NCI-H510A treated with DMSO at 0.1 percent for 48 hours (cell line): Measurements from ENCODE around the gene TMPRSS11D.
A peak's percentile ranks its signal among the peaks of the same experiment; 100 is the strongest.

Experiments used
- DNase-seq: peaks from one replicate; lab custom pipeline; 2025; lab: John Stamatoyannopoulos, UW

The TMPRSS11D gene

DNA sequence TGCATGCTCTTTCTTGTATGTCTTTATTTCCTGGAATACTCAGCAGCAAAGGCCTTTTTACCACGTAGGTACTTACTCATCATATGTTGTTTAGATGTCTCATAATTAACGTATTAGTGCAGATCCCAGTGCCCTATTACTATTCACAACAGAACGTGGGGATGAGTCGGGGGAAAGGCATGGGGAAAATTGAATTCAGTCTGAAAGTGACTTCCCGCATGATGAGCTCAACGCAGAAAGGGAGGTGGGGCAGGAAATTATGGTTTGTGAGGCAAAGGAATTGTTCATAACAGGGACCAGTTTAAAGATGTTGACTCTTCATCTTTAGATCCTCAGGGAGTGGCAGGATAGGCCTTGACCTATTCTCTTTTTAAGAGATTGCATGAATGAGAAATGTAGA is 2.0 kb upstream of the TMPRSS11D start:
- DNase-seq = no peak

DNA sequence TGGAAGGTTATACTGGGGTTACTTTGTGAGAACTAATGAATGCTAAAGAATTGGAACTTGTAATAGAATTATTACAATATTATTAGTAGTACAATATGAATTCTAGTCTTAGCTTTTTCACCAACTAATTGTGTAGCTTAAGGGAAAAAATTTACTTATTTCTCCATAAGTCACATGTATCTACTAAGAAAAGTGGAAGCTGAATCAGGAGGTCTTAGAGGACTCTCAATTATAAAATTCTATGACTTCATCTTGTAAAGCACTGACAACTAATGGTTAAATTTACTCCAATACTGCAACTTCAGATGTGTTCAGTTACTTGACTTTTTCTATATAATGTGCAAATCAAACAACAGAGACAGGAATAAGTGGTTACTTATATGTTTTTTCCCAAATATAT is 899 bp upstream of the TMPRSS11D start:
- no peak for DNase-seq

DNA sequence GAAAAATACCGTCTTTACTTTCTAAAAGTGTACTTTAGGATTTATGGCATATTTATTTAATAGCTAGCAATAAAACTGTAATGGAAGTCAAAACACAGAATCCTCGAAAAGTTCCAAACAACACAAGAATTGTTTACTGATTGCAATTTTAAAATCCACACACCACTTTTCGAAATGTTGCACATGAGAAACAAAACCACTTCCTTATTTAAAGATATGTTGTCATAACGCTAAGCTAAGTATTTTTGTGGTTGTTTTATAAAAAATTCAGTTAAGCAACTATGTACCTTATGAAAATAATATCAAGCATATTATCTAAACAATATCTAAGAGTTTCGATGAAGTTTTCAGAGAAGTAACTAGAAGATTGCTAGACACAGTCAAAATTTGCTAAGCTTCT is 344 bp downstream of the TMPRSS11D start:
- no peak for DNase-seq

DNA sequence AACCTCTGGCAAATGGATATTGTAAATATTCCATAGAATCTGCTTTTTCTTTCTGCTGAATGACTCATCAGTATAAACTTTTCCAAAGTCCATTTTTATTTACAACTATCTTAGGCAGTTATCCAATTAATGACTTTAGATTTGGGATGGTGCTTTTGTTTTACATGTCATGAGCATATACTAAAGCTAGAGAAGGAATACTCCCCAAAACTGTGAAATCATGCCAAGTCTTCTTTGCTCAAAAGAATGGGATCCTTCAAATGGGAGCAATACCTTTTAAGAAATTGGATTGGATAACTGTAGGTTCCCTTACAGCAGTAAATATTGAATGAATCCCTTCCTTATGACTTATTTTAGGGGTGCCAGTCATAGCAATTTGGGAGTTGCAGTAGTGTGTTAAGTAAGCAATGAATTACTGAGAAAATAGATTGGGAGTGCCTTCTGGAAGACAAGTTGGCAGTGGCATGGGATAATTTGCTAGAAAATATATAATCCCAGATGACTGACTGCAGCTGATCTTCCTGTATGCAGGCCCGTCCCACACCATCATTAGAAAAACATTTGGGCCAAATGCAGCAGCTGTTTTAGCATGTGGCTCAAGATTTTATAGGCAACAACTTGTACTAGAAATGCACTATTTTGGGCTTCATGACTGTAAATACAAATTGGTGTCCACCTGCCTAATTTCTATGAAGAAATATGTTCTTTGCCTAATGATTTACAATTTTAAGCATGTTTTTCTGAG is 2.8 kb downstream of the TMPRSS11D start:
- no peak for DNase-seq

DNA sequence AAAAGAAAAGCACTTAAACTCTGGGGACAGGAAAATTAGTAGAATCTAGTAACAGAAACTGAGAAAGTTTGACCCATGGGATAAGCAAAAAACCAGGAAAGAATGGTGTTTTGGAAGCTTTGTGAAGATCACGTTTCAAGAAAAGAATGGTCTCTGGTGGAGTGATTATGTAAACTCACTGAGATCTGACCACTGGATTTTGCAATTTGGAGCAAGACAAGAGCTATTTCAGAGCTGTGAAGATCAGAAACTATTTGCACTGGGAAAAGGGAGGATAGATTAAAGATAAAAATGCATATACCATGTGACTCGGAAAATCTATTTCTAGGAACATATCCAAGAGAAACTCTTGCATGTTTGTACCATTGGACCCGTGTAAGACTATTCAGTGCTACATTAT is 4.3 kb downstream of the TMPRSS11D start:
- no peak for DNase-seq

DNA sequence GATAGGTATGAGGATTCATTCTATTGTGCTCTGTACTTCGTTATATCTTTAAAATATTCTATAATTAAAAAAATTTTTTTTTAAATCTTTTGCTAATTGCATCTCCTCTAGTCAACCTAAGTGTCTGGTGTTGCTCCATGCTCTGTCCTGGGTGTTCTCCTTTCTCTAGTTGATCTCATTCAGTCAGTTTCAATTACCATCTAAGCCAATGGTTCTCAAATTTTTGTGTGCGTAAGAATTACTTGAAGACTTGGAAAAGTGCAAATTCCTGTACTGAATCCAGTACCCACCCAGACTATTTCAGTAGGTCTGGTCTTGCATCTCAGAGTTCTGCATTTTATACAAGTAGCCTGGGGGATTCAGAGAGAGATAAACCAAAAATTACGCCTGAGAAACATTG is 6.7 kb downstream of the TMPRSS11D start:
- DNase-seq = no peak

DNA sequence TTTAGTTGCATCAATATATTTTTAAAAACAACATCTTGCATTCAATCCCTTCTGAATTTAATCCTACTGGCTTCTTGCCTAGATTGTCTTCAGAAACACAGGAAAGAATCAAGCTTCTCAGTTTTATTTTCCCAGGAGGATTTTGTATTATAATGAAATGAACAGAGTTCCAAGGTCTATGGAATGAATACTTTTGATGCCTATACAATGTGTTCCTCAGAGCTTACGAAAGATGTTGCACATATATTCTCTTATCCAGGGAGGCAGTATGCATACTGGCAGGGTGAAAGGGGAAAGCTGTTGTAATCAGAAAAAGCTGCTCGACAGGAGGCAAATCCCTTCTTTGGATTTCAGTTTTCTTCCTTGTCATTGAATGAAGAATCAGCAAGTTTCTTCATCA is 8.8 kb downstream of the TMPRSS11D start:
- DNase-seq = no peak

DNA sequence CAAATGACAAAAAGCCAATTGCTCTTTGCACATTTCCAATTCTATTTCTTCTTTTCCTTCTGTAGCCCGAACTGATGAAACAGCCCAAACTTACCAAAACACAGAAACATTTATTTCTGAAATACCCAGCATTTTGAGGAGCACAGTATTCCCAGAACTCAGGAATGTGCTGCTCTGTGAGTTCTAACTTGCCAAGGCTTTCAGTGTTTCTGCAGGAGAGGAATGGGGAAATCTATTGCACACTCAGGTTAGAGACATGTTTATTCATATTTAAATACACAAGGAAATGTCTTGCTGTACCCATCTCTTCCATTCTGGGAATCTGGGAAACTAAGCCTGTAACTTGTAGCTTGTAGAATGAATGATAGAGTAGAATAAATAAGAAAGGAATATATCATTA is 10.7 kb downstream of the TMPRSS11D start:
- no peak for DNase-seq

DNA sequence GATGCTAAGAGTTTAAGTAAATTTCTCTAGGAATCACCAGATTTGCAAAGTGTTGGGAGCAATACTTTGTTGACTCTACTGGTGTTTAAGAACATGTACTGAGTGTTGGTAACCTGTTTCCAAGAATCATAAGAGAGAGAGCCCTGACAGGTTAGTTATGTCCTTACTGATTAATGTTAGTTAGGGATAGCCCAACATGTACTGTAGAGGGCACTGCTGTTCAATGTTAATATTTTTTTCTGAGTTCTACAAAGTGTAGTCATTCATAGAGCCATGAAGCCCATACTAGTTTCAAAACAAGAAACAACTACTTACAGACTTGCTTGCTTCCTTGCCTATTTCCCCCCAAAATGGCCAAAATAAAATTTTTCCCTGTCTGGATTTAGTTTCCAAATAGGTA is 11.9 kb downstream of the TMPRSS11D start:
- peak; percentile 38 for DNase-seq

DNA sequence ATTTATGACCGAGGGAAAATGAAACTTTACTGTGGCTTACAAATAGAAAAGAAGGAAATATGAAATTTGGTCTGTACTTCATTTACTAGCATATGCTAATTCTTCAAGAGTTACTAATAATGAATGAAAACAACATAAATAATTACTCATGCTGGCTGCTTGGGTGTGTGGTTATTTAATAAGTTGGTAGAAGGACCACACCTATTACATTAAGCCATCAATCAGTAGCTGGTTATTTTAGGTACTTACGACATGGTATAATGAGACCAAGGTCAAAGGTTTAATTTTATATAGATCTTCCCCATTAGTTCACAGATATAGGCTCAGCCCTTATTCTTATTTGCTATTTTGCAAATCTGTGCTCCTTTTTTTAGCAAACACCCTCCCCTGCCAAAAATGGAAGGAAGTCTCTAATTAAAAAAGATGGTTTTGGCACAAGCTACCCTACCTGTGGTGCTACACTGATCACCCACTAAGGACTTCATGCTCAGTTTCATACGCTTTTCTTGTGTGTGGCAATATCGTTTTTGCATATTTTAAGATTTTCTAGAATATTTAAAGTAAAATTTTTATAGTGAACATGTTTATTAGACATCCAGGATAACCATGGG is 14.1 kb downstream of the TMPRSS11D start:
- no peak for DNase-seq

DNA sequence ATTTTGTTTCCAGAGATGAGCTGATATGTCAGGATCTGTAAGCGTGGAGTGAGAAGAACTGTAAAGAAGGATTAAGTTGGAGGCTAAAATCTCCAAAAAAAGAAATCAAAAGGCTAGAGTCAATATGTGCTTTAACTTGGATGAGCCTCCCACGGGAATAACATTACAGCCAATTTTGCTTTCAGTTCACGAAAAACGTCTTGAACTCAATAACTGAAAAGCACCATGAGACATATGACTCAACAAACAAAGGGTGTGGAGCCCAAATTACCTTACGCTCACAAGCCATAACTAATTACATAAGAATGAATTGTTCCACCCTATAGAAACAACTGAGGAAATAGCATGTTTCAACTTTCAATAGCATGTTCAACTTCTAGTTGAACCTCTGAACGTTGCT is 22.3 kb downstream of the TMPRSS11D start:
- DNase-seq = no peak

DNA sequence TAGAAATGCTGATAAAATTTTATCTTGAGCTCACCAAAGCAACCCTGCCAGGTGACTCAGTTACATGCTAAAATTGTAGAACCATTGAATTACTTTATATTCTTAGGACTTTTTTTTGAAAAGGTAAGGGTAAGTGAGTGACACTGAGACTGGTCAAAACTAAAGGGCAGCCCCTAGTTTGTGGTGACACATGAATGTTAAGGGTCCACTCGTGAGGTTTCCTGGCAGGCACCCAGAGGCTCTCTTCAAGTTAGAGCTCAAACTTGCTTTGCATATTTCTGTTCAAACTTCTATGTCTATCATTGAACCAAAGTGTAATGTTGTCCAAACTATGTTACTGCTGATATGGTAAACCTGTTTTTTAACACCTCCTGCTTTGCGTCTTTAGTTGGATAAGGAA is 30.5 kb downstream of the TMPRSS11D start:
- no peak for DNase-seq

DNA sequence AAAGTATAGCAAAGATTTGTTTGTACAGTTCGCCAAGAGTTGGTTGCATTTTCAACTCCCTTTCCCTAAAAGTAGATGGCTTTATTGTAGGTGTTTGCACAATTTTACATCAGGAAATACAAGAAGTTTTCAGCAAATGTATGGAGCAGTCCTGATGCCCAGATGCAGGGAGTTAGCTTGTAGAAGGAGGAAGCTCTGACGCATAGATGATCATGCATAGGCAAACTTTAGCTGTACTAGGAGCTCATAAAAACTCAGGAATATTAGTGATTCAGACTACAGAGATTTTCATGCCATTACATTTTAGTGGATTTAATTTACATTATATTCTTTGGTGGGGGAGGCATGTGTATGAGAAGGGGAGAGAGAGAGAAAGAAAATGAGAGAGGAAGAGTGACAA is 62.9 kb downstream of the TMPRSS11D start:
- no peak for DNase-seq

DNA sequence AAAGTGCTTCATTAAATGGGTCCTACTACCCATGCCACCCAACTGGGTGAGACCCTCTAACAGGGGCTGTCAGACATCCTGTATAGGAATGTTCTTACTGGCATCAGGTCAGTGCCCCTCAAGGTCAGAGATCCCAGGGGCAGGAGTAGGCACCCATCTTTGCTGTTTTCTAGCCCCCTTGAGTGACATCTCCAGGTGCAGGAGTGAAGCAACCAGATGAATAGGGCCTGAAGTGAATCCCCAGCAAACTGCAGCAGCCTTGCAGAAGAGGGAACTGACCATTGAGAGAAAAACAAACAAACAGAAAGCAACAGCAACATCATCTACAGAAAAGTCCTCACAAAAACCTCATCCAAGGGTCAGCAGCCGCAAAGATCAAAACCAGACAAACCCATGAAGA is 73.8 kb downstream of the TMPRSS11D start:
- no peak for DNase-seq

DNA sequence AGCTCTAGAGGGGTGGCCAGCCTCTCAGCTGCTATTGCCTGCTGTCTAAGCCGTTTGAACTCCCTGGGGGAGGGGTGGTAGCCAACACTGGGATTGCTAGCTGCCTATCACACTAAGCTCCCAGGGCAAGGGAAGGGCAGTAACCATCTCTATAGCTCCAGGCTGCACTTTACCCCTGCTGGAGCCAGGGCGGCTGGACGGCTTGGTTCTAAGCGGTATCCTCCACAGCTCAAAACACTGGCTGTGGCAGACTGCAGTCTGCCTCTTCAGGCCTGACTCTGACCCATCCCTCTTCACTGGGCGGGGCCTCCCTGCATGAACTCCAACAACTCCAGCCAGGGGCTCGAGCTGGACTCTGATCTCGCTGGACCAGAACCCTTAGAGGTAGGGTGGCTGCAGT is 74.3 kb downstream of the TMPRSS11D start:
- DNase-seq = no peak

DNA sequence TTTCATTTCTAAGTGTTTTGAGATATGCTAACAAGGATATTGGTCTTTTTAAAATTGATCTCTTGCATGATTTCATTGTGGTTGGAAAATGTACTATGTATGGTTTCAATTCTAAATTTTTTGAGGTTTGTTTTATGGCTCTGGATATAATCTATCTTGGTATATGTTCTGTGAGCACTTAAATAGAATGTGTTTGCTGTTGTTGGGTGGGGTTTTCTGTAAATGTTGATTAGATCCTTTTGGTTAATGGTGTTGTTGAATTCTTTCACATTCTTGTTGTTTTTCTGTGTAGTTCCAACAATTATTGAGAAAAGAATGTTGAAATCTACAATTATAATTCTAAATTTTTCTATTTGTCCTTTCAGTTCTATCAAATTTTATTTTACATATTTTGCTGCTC is 87.0 kb downstream of the TMPRSS11D start:
- no peak for DNase-seq

DNA sequence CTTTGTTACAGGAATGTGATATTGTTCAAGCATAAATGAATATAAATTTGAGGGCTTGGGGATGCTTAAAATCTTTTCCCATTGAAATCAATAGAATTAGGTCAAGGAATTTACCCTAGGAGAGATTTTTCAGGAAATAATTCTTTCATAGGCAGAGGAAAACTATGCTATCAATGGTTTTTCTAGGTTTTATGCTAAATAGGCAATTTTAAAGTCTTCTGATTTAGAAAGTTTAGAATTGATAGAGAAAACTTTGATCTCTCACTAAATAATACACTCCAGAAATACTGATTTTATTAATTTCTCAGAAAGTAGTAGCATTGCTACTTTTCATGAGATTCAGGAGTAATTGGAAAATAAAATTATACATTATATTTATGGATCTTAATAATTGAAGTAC is 93.1 kb downstream of the TMPRSS11D start:
- no peak for DNase-seq

DNA sequence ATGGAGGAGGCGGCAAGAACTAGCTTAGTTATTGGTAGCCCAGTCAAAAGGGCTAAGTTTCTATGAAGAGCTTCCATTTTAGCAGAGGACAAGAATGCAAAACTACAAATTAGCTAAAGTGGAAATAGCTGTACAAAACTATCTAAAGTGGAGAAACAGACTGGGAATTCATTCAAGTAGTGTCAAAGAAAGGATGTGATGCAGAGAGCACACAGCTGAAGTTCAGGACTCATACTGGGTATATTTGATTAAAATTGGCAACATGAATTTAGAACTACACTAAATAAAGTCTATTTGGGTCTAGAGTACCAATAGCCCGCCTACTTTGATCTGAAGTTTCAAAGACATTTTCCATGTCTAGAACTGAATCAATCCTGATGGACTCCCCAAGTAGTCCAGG is 96.5 kb downstream of the TMPRSS11D start:
- DNase-seq = no peak

DNA sequence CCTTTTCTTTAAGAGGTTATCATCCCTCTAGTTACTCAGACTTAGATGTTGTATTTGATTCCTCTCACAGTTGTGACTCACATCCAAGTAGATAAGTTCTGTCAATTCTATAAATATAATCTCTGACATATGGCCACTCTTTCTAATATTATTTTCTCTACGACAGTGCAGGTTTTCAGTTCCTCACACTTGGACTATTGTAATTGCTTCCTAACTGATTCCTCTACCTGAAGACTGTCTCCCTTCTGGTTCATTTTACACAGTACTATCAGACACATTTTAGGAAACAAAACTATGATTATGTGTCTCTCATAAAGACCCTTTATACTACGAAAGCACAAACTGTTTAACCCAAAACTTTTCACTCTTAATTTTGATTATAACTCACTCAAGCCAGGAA is 98.3 kb downstream of the TMPRSS11D start:
- DNase-seq = no peak

DNA sequence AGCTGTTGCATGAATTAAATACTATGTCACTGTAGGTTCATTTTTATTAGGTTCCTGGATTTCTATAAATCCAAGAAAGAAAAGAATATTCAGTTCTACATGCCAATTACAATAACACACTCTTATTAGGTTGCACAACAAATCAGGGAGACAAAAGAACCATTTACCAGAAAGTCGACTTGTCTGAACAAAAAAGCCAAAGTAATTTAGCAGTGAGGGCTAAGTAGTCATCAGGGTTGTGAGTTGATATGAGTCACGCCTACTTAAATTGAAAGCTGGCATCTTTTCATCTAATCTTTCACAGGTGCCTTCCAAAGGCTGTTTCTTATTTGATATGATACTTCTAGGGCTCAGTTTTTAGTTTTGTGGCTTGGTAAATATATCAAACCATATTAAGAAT is 104.2 kb downstream of the TMPRSS11D start:
- DNase-seq = no peak

DNA sequence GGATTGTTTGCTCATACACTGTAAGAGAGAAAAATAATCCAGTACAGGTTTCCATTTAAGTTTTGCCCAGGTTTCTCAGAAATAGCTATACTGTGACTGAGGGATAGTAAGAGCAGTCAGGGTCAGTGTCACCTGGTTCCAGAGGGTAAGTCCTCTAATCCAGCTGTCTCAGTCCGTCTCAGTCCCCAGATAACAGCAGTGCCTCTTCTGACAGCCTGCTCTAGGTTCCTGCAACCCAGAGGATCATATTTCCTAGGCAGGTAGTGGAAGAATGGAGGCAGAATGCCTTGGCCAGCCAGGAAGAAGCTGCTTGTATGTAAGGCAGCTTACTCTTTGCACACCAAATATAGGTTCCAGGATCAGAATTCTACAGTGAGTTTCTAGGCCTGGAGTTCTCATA is 107.1 kb downstream of the TMPRSS11D start:
- peak; percentile 36 for DNase-seq
